Measurements from ENCODE around the gene SEMA4A.
A peak's percentile ranks its signal among the peaks of the same experiment; 100 is the strongest.
"Not testable (repeated sequence)": the region's sequence is repeated elsewhere in the genome, so short reads cannot be mapped to it uniquely, and the experiment has no call there.

Gene SEMA4A

GRCh38 chr1:156125544-156125943 is 27.8 kb upstream of the SEMA4A start:
- not testable (repeated sequence) for H3K36me3 ChIP-seq (ENCODE audit: control insufficient read depth in 2 of 2, insufficient read depth in 1 of 2, low read length in 2 of 2); H3K4me3 ChIP-seq (ENCODE audit: low read depth, low read length); H3K9me3 ChIP-seq (ENCODE audit: control insufficient read depth, insufficient read depth, low read depth, low read length)
- ChIA-PET CTCF (interaction anchor here (0.6 to 25.6 kb wide), 7 partner anchors 10 to 99 kb away, joined by 3 to 1029 read pairs (median 5); partner anchors contain the start of gene LMNA), POLR2A (interaction anchor here (0.5 to 5.8 kb wide), 5 partner anchors 11 to 276 kb away, joined by 3 to 61 read pairs (median 6); partner anchors contain the start of gene LMNA)
- peaks cover 28% of the 10 kb centered on the region for H3K4me1 ChIP-seq (ENCODE audit: control insufficient read depth, insufficient read depth, low read length)
- peak overlapping the region; percentile 40; the same call in 1 of the 2 replicates for H3K27ac ChIP-seq (ENCODE audit: extremely low read depth, low read depth, low read length)
- peak; percentile 45; the same call in 1 of the 2 replicates for TF ChIP-seq KLF17 (tag by site-specific recombination; IDR thresholded peaks at IDR 0.05)
- peak; percentile 91 for TF ChIP-seq ZNF121 (tag by site-specific recombination; IDR thresholded peaks at IDR 0.05)
- TF ChIP-seq ZNF223 (tag by site-specific recombination; IDR thresholded peaks at IDR 0.05): peak; percentile 81; the same call in 1 of the 2 replicates

GRCh38 chr1:156126043-156126629 is 27.2 kb upstream of the SEMA4A start:
- Histone ChIP-seq H3K27ac (ENCODE audit: extremely low read depth, low read depth, low read length) (peak overlapping the region; percentile 40), H3K4me3 (ENCODE audit: low read depth, low read length) (peak overlapping the region; percentile 15), H3K4me1 (ENCODE audit: control insufficient read depth, insufficient read depth, low read length) (peaks cover 28% of the 10 kb centered on the region), H3K36me3 (ENCODE audit: control insufficient read depth in 2 of 2, insufficient read depth in 1 of 2, low read length in 2 of 2) (peaks cover 6% of the 10 kb centered on the region in 2 experiments; a peak in 2 of 3 replicates), H3K9me3 (ENCODE audit: control insufficient read depth, insufficient read depth, low read depth, low read length) (no peaks in the 10 kb centered on the region)
- ChIA-PET CTCF (interaction anchor here (0.7 to 25.6 kb wide), 8 partner anchors 10 to 99 kb away, joined by 3 to 1029 read pairs (median 6); partner anchors contain the start of gene LMNA), POLR2A (interaction anchor here (0.5 to 5.8 kb wide), 5 partner anchors 11 to 277 kb away, joined by 3 to 61 read pairs (median 6); partner anchors contain the start of gene LMNA)
- TF ChIP-seq ZEB2 (tag by site-specific recombination; IDR thresholded peaks at IDR 0.05): peak; percentile 71
- 0 out of 2 replicates have a peak, but pooled peaks have one; percentile 26 for TF ChIP-seq ZNF518A (tag by site-specific recombination; conservative IDR thresholded peaks at IDR 0.05; ENCODE audit: low read depth)
- no peak for TF ChIP-seq ZNF660 (tag by site-specific recombination; IDR thresholded peaks at IDR 0.05)
- TF ChIP-seq ZNF626 (tag by site-specific recombination; IDR thresholded peaks at IDR 0.05): no peak
- peak; percentile 99 for TF ChIP-seq ZNF449 (tag by site-specific recombination; IDR thresholded peaks at IDR 0.05)
- TF ChIP-seq ZNF600 (tag by site-specific recombination; IDR thresholded peaks at IDR 0.05): peak; percentile 86
- TF ChIP-seq ZNF558 (tag by site-specific recombination; IDR thresholded peaks at IDR 0.05): 0 out of 2 replicates have a peak, but pooled peaks have one; percentile 13
- peak; percentile 65; the same call in 1 of the 2 replicates for TF ChIP-seq KLF16 (tag by site-specific recombination; IDR thresholded peaks at IDR 0.05)
- TF ChIP-seq ZBTB21 (tag by site-specific recombination; IDR thresholded peaks at IDR 0.05): 0 out of 2 replicates have a peak, but pooled peaks have one; percentile 8
- no peak for TF ChIP-seq SALL2 (tag by site-specific recombination; IDR thresholded peaks at IDR 0.05; ENCODE audit: borderline replicate concordance)
- TF ChIP-seq SP2 (tag by site-specific recombination; IDR thresholded peaks at IDR 0.05): peak; percentile 60
- peak; percentile 63; the same call in 1 of the 2 replicates for TF ChIP-seq ZNF341 (tag by site-specific recombination; IDR thresholded peaks at IDR 0.05; ENCODE audit: low read depth)
- 0 out of 2 replicates have a peak, but pooled peaks have one; percentile 21 for TF ChIP-seq IKZF3 (tag by site-specific recombination; IDR thresholded peaks at IDR 0.05)
- TF ChIP-seq ZFP37 (tag by site-specific recombination; IDR thresholded peaks at IDR 0.05): 0 out of 2 replicates have a peak, but pooled peaks have one; percentile 25
- no peak for TF ChIP-seq ZFP69B (tag by site-specific recombination; IDR thresholded peaks at IDR 0.05)
- peak; percentile 59 for TF ChIP-seq ZFHX2 (tag by site-specific recombination; conservative IDR thresholded peaks at IDR 0.05)
- peak; percentile 66 for TF ChIP-seq PRDM10 (tag by site-specific recombination; IDR thresholded peaks at IDR 0.05)
- no peak for TF ChIP-seq ZNF248 (tag by site-specific recombination; IDR thresholded peaks at IDR 0.05)
- peak; percentile 45; the same call in 1 of the 2 replicates for TF ChIP-seq SCRT1 (tag by site-specific recombination; IDR thresholded peaks at IDR 0.05; ENCODE audit: borderline replicate concordance)

All from HEK293 (cell line).